Activated CD8-positive, alpha-beta memory T cell treated with anti-CD3 and anti-CD28 coated beads, Interleukin-2, amount 50 U/mL, for 1 hour (primary cell): Measurements from ENCODE around the gene MFN1.

Experiments used
- DNase-seq: peaks from one replicate; pipeline ENCODE4 v3.0.0-alpha.2; 2020; ENCODE audit errors: extremely low read depth

Gene MFN1

DNA sequence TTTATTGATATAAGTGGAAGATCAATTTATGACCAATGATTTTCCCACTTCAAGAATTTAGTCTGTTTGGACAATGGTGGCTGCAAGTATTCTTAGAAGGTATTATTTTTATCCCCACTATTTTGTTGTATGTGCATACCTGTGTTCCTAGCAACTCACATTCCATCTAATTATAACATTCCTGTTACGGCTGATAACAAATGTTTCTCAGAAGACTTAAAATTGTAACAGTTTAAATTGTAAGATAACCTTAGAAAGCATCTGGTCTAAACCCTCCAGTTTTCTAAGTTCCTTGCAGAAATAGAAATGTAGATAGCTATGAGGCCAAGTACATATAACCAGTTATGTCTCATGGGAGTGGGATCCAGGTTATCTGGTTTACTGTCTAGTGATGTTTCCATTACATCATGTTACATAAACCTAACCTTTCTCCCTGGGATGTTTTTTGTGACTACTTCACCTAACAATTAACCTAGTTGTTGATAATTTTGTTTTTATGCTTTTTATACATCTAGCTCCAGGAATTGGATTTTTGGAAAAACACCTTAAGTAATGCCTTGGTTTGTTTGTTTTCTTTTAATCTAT lies 11.1 kb upstream of the MFN1 start:
- no peak for DNase-seq

DNA sequence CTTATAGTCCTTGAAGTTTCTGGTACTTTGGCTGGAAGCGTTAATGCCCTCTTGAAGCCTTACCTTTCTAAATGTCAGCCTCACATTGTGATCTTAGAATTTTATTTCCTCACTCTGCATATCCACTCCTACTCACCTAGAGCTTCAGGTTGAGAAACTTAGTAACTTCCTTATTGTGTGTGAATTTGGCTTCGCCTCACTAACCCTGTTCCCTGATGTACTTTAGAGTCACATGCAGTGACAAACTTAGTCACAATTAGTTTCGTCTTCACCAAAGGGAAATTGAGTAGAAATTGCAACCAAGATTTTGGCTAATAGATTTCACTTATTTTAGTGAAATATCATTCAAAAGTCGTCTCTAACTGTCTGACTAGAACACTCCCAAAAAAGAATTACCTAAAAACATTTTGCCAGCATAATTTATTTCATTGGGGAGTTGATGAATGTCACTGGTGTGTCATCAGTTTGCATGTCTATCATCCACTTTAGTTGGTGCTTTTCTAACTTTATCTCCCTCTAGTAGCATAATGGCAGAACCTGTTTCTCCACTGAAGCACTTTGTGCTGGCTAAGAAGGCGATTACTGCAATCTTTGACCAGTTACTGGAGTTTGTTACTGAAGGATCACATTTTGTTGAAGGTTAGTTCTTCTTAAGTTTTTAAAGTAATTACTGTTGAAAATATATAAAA lies 960 bp downstream of the MFN1 start:
- no peak for DNase-seq

DNA sequence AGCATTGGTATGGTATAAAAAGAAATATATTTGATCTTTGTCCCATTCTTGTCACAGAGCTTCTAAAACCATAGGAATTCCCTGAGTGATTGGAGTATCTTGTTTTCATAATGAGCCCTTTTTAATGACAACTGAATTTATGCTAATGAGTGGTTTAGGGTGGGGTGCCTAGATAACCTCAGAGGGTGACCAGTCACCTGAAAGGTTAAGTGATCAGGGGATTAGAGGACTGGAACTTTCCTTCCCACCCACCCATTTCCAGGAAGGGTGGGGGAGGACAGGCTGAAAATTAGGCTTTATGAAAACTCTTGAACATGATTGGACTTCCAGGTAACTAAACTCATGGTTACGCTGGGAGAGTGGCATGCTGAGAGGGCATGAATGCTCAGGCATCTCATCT lies 8.5 kb downstream of the MFN1 start:
- DNase-seq: no peak

DNA sequence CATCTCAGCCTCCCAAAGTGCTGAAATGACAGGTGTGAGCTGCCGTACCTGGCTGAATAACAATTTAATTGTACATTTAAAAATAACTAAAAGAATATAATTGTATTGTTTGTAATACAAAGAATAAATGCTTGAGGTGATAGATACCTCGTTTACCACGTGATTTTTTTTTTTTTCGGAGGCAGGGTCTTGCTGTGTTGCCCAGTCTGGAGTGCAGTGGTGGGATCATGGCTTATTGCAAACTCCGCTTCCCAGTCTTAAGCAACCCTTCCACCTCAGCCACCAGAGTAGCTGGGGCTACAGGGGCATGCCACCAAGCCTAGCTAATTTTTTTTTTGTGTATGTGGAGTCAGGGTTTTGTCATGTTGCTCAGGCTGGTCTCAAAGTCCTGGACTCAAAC lies 15.8 kb downstream of the MFN1 start:
- no peak for DNase-seq

DNA sequence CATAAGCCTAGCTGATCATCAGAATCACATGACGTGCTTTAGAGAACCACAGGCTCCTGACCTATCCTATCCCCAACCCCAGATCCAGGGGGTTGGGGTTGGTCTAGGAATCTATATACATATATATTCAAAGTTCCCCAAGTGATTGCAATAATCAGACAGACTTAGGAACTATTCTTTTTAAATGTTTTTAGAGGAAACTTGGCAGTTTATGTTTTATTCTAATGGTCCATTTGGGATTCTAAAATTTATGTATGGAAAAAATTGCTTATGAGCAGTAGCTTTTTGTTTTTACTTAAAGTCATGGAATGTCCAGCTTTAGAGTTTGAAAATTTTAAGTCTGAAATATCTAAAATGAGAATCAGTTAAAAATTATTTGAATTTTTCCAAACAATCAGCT lies 22.1 kb downstream of the MFN1 start:
- DNase-seq: no peak

DNA sequence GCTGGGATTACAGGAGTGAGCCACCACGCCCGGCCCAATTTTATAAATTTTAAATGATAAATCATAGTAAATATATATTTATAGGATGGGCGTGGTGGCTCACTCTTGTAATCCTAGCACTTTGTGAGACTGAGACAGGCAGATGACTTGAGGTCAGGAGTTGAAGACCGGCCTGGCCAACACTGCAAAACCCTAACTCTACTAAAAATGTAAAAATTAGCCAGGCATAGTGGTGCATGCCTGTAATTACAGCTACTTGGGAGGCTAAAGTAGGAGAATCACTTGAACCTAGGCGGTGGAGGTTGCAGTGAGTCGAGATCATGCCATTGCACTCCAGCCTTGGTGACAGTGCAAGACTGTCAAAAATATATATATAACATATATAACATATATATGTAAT lies 26.4 kb downstream of the MFN1 start:
- no peak for DNase-seq

DNA sequence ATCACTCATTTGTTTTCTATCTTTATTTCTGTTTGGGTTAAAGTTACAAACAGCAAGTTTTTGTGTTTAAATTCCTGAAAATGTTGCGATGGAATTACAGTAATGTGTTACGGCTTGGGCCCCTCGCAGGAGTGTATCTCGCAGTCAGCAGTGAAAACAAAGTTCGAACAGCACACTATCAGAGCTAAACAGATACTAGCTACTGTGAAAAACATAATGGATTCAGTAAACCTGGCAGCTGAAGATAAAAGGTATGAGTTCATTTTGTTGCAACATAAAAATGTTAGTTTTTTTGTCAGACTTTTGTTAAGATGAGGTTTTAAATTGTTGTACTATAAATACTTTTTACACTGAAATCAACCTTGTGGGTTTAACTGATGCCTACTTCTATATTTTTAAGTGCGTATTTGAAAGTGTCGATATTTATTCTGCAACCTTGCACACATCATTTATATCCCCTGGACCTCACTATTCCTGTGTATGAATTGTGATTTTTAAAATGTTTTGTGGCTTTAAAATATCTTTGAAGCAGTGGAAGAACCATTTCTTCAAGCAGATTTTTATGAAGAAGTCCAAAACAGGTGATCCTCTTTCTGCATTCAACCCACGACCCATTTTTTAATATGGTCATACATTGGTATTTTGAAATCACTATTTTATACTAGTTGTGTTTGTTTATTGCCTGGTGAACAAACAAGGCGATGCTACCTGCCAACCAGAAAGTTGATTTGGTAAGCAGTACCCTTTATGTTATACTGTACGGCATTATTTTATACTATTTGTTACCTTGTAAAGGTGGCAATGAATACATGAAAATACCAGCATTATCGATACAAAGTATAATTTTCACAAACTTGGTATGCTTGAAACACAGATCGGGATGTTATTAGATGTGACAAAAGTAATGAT lies 27.8 kb downstream of the MFN1 start:
- no peak for DNase-seq

DNA sequence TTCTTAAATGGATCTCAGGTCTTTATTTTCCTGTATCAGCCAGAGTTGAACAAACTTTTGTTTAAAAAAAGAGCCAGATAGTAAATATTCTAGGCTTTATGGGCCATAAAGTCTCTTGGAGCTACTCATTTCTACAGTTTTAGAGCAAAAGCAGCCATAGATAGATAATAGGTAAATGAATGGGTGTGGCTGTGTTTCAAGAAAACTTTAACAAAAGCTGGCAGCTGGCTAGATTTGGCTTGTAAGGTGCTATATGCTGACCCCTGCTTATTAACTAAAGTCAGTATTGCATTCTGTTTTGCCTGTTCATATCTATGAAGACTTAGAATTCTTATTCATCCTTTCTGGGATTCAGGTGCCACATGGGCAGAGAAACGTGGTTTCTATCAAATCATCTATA lies 29.0 kb downstream of the MFN1 start:
- DNase-seq: no peak

DNA sequence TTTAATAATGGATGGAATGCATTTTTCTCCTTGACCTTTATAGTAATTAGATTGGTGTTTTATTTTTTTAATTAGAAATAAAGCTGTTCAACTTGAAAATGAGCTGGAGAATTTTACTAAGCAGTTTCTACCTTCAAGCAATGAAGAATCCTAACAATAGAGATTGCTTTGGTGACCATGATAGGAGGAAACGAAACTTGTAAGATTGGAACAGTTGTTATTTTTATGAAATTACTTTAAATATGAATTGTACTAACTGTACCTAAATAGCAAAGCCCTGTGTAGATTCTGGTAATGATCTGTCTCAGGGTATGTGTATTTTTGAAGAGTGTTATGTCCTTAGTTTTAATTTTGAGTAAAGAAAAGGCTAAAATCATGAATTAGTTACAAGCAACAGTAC lies 44.4 kb downstream of the MFN1 start:
- DNase-seq: no peak

DNA sequence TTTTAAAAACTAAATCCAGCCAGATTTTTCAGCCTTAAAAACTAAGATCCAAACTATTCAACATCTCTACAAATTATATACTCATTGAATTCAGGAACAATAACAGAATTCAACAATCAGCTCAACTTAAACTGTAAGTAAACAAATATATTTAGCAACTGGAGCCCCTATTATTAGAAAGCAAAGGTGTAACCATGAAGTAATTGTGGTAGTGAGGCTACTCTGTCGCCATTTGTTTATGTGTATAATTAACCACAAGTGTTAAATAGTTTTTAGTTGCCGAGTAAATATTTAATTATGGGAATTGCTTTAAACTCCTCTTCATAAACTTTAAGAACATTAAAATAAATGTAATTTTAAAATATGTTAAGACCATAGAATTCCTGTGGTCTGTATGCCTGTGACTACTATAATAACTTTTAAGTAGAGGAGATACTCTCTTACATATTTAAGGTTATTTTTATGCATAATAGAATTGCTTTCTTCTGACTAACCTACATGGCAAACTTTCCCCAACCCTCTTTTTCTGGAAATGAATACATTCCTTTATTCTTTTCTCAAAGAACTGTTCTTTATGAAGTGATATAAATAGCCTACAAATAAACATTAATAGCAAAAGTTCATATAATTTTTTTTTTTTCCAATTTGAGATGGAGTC lies 51.2 kb downstream of the MFN1 start:
- DNase-seq: no peak

DNA sequence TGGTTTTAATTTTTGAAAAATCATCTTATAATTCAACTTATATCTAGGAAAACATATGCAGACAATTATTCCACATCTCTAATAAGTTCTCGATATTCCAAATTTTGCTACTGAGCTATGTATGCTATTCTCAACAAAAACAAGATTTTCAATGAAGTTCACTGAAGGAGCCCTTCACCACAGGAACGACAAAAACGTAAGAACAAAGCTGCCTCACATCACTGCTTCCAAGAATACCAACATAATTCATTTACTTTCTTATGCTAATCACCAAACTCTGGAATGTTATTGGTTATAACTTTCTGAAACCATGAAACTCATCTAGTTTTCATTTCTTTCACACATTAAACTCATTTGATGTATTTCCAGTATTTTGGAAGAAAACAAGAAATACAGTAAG lies 54.1 kb downstream of the MFN1 start:
- no peak for DNase-seq

DNA sequence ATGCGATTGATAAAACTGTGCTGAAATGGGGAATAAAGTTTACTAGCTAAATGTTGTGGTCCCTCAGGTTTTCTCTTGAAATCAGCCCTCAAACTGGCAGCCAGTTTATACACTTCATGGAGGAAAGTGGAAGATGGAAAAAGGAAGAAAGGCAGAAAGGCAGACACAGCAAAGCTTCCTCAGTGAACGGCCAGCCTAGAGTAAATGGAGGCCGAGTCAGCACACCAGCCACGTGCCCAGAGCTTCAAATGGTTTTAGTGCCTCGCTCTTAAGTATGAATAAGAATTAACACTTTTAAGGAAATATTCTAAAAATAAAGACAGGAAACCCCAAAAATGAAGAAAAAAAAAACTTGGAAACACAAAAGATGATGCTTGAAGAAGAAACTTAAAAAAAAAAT lies 55.5 kb downstream of the MFN1 start:
- no peak for DNase-seq

DNA sequence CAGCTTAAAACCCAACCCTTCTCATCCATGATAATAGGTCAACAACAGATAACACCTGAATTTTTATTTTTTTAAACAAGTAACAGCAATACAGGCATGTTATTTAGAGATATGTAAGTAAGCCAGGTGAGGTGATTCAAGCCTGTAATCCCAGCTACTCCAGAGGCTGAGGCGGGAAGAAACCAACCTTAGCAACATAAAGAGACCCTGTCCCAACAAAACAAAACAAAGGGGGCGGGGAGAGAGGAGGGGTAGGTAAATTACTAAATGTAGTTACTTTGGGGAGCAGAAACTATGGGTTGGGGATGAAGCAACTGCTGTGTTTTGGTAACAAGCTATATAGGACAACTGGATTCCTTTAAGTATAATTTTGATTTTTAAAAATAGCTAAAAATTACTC lies 56.8 kb downstream of the MFN1 start:
- DNase-seq: no peak

DNA sequence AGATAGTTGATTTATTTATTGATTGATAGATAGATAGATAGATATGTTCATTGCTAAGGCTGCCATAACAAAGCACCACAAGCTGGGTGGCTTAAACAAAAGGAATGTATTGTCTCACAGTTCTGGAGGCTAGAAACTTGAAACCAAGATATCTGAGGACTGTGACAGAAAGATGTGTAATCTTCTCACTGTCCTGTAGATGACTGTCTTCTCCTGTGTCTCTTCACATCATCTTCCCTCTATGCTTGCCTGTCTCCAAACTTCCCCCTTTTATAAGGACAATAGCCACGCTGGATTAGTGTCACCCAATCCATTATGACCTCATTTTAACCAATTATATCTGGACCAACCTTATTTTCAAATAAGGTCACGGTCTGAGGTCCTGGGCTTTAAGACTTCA lies 62.8 kb downstream of the MFN1 start:
- no peak for DNase-seq

DNA sequence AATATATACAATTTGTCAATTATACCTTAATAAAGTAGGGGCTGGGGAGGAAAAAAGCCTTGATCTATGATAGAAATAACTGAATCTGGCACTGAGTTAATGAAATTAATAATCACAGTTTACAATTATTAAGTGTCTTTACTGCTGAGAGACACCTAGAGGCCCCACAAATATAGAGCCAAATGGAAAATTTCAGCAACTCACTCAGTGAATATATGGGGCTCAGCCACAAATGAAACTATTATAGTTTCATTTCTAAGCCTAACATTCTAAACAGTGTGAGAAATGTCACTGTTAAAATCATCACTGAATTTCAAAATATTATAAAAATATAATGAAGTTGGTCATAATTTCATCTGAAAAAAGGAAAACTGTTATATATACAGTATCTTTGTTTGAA lies 63.5 kb downstream of the MFN1 start:
- DNase-seq: no peak

DNA sequence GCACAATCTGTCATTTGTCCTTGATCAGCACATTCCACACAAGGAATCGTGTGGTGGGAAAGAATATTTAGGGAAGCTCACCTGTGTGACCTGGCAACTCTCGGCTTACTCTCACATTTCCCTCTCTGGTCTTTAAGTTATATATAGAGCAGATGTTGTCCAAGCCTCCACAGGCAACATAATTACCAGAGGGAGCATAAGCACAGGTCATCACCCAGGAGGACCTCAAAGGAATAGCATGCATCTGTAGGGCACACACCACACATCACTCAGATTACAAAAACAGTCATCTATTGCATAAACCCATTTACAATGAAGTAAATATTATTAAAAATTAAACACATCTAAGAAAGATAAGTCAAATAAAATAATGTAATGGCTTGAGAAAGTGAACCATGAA lies 67.3 kb downstream of the MFN1 start:
- no peak for DNase-seq

DNA sequence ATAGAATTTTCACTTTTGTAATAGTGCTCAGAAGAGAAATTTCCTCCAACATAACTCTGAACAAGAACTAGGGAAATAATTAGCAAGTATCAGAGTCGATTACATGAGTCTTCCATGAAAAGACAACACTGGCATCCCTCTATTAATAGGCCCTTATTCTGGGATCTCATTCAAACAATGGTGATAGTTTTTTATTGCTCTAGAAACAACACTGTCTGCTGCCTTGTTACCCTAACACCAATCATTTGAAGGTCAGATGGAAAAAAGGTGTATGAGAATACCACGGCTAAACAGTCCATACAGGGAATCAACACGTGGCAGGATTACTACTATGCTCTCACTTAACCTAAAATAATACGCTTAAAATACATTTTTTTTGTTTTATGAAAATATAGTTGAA lies 67.9 kb downstream of the MFN1 start:
- no peak for DNase-seq

DNA sequence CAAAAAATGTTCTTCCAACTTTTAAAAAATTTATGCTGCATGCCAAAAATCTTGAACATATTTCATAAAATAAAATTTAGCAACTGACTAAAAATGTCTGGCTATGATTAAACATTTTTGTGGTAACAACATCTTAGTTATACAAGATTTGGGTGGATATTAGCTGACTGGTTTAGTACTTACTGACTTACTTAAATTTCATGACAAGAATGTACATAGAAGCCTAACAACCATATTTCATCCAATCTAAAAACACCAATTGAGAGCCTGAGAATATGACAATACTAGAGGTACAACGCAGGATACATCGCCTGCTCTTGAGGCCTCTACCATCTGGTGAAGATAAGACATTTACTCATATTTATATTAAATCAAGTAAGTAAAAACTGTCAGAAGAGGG lies 69.2 kb downstream of the MFN1 start:
- DNase-seq: no peak

DNA sequence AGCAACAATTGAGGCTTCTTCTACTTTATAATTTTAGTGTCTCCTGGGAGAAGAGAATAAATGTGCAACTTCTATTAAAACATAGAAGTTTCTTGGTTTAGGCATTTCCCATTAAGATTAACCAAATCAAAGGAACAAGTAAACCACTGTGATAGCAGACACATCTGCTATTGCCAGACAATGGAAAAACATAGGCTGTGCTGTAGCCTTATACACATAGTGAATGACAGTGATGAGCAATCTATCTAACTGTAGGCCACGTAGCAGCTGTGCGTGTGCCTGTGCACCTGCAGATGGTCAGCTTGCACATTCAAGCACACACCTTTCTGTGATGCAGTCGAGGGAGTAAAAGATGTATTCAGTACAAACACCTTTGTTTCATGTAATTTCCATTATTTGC lies 71.1 kb downstream of the MFN1 start:
- no peak for DNase-seq

DNA sequence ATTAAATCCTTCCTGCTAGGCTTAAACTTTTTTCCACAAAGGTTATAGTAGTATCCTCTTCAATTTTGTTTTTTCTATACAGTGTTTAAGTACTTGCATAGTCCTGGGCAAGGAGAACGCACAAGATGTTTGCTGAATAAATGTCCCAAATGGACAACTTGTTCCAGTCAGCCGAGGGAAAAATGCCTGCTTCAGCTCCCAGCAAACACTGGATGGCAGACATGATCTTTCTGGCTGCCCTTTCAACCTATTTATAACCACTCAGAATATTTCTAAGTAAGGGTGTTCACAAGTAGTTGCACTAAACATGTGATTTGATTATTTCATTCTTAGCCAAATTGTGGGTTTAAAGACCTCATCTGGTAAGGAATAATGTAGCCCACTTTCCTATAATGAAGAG lies 74.0 kb downstream of the MFN1 start:
- DNase-seq: no peak

DNA sequence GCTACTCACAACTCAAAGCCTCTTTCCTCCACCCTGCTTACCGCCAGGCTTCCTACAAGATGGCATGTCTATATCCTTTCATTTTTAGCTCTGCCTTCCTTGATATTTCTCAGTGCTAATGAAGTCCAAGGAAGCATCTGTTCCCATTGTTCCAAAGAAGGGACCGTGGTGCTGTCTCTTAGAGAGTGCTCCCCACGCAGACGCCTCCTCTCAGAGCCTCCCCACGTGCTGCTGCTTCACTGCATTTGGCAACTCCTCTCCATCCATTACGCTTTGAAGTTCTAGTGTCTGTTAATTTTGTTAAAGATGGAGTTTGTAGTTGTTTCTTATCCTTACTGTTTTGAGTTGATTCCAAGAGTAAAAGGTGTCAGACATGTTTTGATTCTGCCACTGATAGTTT lies 77.6 kb downstream of the MFN1 start:
- no peak for DNase-seq

DNA sequence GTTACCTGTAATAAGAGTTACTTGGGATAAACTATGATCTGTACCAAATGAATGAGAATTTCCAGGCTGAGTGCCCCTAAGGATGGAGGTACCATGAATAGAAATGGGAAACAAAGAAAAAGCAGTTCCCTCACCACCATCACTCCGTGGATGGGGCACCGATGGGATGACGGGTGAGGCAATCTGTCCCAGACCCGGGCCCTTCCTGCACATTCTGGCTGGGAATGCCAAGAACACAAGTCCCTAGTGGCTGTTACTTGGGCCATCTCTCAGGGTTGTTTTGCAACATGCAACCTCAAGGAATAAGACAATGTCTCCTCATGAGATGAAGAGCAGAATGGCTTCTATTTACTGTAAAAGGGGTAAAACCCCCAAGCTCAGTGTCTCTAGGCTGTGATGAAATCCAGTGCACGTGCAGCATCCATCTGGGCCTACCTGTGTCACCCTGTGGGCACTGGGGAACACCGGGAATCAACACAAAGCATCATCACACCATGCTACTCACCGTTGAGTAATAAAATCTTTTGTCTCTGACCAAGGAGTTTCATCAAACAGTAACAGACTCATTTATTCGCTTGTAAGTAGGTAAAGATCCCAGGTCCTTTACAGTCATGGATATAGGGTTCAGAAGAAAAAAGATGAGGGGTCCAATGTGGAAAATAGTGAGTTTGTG lies 81.5 kb downstream of the MFN1 start:
- DNase-seq: no peak
